DOHH2 (cell line): ENCODE results near the gene MOV10.

Source experiments
- CTCF ChIP-seq: fragments of 200-600 bp; sonication (generic); IDR thresholded peaks from one replicate; pipeline ENCODE4 v1.5.1; 2014; ENCODE audit warnings: antibody characterized with exemption, mild to moderate bottlenecking, low read depth, low read length; ENCODE audit not compliant: poor library complexity, severe bottlenecking
- EZH2phosphoT487 ChIP-seq: fragments of 200-600 bp; sonication (generic); IDR thresholded peaks from 2 replicates; pipeline ENCODE4 v1.6.1; 2017; ENCODE audit warnings: borderline replicate concordance, mild to moderate bottlenecking, antibody characterized with exemption, low read length, moderate library complexity, mixed read lengths

DNA sequence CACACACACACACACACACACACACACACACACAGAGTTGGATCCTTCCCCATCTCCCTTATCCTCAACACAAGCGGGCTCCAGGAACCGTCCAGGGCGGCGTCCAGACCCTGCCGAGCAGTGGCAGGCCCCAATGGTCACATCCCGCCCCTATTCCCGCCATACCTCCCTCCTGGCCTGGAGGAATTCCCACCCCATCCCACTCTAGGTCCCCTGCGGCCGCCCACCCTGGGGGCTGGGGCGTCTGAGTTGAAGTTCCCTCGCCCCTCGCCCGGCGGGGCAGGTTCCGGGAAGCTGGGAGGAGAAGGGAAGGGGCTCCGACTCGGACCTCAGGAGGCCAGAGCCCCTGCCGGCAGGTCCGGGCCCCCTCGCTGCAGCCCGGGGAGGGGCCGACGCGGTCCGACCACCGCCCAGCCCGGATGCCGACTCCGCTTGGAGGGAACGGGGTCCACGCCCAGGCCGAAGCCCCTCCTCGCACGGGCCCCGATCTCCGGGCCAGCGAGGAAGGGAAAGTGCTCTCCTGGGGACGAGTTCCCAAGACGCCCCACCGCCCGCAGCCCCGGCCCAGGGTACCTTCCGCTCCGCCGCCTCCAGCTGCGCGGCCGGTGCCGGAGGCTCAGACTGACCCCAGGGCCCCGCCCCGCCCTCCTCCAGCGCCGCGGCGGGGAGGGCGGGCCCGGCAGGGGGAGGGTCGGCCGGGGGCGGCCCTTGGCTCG lies 32.2 kb downstream of the MOV10 start, which contains the start of gene RHOC:
- TF ChIP-seq EZH2phosphoT487 (no peak), CTCF (no peak)
